Tibial nerve (tissue), 4 donors: Measurements from ENCODE around the gene MAP2K6.

Experiments used
- EP300 ChIP-seq, 2 donors: sonication (generic); formaldehyde crosslinking; IDR thresholded peaks; one replicate each; pipeline ENCODE4 v1.6.1; 2017; ENCODE audit warnings: antibody characterized with exemption in 2 of 2, mild to moderate bottlenecking in 1 of 2
- POLR2A ChIP-seq, 2 donors: fragments of 450-650 bp; IDR thresholded peaks; one replicate each; pipeline ENCODE4 v1.6.1; 2017; ENCODE audit warnings: antibody characterized with exemption in 2 of 2, mild to moderate bottlenecking in 2 of 2, moderate library complexity in 2 of 2
- TF ChIP-seq, protein P1 (sequence below), 5 experiments: fragments of 200-600 bp in 3 of 5; fragments of 450-650 bp in 2 of 5; sonication (generic) in 3 of 5; IDR thresholded peaks; one replicate each; pipeline ENCODE4 v1.5.1; 2016 to 2019; ENCODE audit warnings: antibody characterized with exemption in 5 of 5, mild to moderate bottlenecking in 3 of 5, moderate library complexity in 2 of 5

DNA sequence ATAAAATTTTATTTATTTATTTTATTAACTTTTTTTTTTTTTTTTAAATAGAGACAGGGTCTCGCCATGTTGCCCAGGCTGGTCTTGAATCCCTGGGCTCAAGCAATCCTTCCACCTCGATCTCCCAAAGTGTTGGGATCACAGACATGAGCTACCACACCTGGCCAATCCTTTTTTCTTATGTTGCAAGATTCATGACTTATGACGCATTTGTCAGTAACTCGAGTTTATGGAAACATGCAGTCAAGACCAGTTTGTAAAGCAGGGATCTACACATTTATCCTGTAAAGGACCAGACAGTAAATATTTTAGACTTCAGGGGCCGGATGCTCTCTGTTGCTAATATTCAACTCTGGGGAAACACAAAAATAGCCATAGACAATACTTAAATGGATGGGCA lies 9.4 kb upstream of the MAP2K6 start:
- TF ChIP-seq, protein P1, sequence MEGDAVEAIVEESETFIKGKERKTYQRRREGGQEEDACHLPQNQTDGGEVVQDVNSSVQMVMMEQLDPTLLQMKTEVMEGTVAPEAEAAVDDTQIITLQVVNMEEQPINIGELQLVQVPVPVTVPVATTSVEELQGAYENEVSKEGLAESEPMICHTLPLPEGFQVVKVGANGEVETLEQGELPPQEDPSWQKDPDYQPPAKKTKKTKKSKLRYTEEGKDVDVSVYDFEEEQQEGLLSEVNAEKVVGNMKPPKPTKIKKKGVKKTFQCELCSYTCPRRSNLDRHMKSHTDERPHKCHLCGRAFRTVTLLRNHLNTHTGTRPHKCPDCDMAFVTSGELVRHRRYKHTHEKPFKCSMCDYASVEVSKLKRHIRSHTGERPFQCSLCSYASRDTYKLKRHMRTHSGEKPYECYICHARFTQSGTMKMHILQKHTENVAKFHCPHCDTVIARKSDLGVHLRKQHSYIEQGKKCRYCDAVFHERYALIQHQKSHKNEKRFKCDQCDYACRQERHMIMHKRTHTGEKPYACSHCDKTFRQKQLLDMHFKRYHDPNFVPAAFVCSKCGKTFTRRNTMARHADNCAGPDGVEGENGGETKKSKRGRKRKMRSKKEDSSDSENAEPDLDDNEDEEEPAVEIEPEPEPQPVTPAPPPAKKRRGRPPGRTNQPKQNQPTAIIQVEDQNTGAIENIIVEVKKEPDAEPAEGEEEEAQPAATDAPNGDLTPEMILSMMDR (IDR thresholded peaks at IDR 0.05): no peak
- TF ChIP-seq EP300 (IDR thresholded peaks at IDR 0.05) (no peak), POLR2A (IDR thresholded peaks at IDR 0.05) (no peak)
